HEK293 (cell line): ENCODE measurements around the gene ANK2.

Experiments
- CTCF ChIP-seq: fragments of 450-650 bp; formaldehyde crosslinking; IDR thresholded peaks from 2 replicates; pipeline ENCODE4 v1.5.1; 2016; ENCODE audit warnings: missing biosample characterization, missing genetic modification characterization
- KLF9 ChIP-seq: fragments of 450-650 bp; formaldehyde crosslinking; IDR thresholded peaks from 2 replicates; pipeline ENCODE4 v1.5.1; 2016; ENCODE audit warnings: missing biosample characterization, missing genetic modification characterization, low read depth
- SALL2 ChIP-seq: fragments of 450-650 bp; formaldehyde crosslinking; IDR thresholded peaks from 2 replicates; pipeline ENCODE4 v1.5.0; 2017; ENCODE audit warnings: missing biosample characterization, mild to moderate bottlenecking, missing genetic modification characterization, borderline replicate concordance
- ZBTB44 ChIP-seq: fragments of 450-650 bp; IDR thresholded peaks from 2 replicates; pipeline ENCODE4 v1.5.1; 2018; ENCODE audit warnings: missing biosample characterization, mild to moderate bottlenecking, missing genetic modification characterization
- ZBTB48 ChIP-seq: fragments of 450-650 bp; formaldehyde crosslinking; IDR thresholded peaks from 2 replicates; pipeline ENCODE4 v1.5.1; 2016; ENCODE audit warnings: missing biosample characterization, missing genetic modification characterization
- ZBTB8A ChIP-seq: fragments of 450-650 bp; formaldehyde crosslinking; IDR thresholded peaks from 2 replicates; pipeline ENCODE4 v1.5.1; 2016; ENCODE audit warnings: missing biosample characterization, missing genetic modification characterization
- ZNF133 ChIP-seq: fragments of 450-650 bp; formaldehyde crosslinking; IDR thresholded peaks from 2 replicates; pipeline ENCODE4 v1.5.1; 2016; ENCODE audit warnings: missing biosample characterization, missing genetic modification characterization
- ZNF155 ChIP-seq: fragments of 450-650 bp; formaldehyde crosslinking; IDR thresholded peaks from 2 replicates; pipeline ENCODE4 v1.5.1; 2016; ENCODE audit warnings: missing biosample characterization, missing genetic modification characterization
- ZNF24 ChIP-seq: fragments of 450-650 bp; formaldehyde crosslinking; IDR thresholded peaks from 2 replicates; pipeline ENCODE4 v1.5.1; 2016; ENCODE audit warnings: missing biosample characterization, missing genetic modification characterization
- ZNF324 ChIP-seq: fragments of 450-650 bp; formaldehyde crosslinking; IDR thresholded peaks from 2 replicates; pipeline ENCODE4 v1.5.1; 2016; ENCODE audit warnings: missing biosample characterization, missing genetic modification characterization
- ZNF530 ChIP-seq: fragments of 450-650 bp; formaldehyde crosslinking; IDR thresholded peaks from 2 replicates; pipeline ENCODE4 v1.5.1; 2016; ENCODE audit warnings: low read depth, missing biosample characterization, missing genetic modification characterization
- ZNF560 ChIP-seq: fragments of 450-650 bp; formaldehyde crosslinking; IDR thresholded peaks from 2 replicates; pipeline ENCODE4 v1.5.1; 2017; ENCODE audit warnings: missing biosample characterization, missing genetic modification characterization, borderline replicate concordance
- ZNF670 ChIP-seq: fragments of 450-650 bp; formaldehyde crosslinking; IDR thresholded peaks from 2 replicates; pipeline ENCODE4 v1.5.1; 2016; ENCODE audit warnings: missing biosample characterization, missing genetic modification characterization, low read depth

GRCh38 chr4:113040793-113041192 is 8.7 kb upstream of the ANK2 start:
- TF ChIP-seq ZNF324 (tag by site-specific recombination) (no peak), ZNF133 (tag by site-specific recombination) (no peak), ZNF560 (tag by site-specific recombination) (no peak), ZNF155 (tag by site-specific recombination) (no peak), ZBTB48 (tag by site-specific recombination) (no peak), CTCF (no peak), ZBTB44 (tag by site-specific recombination) (no peak), ZNF24 (tag by site-specific recombination) (no peak), ZNF670 (tag by site-specific recombination) (no peak), ZNF530 (no peak), SALL2 (tag by site-specific recombination) (no peak), ZBTB8A (tag by site-specific recombination) (no peak), KLF9 (tag by site-specific recombination) (no peak)
